GM12872 (cell line): Measurements from ENCODE around the gene CTNNA3.

Source experiments
- TF ChIP-seq, protein P1 (sequence below): IDR thresholded peaks from 3 replicates; pipeline ENCODE4 v1.5.1; 2011; ENCODE audit warnings: low read depth, mild to moderate bottlenecking, low read length, moderate library complexity; ENCODE audit not compliant: insufficient read depth

The CTNNA3 gene

DNA sequence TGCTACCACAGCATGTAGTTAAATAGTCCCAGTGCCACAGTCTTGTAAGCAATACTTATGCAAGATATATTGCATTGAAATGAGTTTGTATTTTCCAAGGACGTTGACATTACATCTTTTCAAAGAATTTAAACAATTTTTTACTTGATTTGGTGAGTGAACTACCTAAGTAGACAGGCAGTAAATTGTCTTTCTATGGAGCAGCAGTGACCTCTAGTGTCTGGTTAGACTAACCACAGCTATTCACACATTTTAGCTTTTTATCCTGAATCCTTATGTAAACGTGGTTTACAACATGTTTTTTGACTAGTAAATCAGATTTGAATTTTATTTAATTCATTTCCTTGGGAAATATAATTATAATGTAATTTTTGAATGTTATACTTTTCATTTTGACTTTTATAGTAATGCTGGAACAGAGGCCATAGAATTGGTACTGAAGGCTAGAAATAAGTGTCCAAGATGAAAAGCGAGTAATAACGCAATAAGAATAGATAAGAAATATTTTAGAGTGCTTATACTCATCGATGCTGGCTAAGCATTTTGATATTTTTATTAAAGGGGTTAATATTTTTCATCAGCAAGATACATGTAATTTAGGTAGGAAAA is 764.6 kb downstream of the CTNNA3 start:
- TF ChIP-seq, protein P1, sequence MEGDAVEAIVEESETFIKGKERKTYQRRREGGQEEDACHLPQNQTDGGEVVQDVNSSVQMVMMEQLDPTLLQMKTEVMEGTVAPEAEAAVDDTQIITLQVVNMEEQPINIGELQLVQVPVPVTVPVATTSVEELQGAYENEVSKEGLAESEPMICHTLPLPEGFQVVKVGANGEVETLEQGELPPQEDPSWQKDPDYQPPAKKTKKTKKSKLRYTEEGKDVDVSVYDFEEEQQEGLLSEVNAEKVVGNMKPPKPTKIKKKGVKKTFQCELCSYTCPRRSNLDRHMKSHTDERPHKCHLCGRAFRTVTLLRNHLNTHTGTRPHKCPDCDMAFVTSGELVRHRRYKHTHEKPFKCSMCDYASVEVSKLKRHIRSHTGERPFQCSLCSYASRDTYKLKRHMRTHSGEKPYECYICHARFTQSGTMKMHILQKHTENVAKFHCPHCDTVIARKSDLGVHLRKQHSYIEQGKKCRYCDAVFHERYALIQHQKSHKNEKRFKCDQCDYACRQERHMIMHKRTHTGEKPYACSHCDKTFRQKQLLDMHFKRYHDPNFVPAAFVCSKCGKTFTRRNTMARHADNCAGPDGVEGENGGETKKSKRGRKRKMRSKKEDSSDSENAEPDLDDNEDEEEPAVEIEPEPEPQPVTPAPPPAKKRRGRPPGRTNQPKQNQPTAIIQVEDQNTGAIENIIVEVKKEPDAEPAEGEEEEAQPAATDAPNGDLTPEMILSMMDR = peak; percentile 63

DNA sequence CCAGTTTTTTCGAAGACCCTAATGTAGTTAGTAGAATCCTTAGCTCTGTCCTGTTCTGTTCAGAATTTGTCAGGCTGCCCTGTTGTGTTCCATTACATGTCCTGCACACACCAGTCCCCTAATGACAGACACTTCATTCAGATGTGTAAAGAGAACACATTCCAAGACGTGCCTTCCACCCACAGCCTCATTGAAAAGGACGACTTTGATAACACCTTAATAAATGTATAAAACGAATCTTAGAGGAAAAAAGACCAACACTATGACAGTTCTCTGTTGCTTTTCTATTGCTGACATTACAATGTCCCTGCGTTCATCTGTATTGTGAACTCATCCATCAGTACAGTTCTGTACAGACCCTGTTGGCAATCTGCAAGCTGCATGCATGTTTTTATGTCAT is 766.6 kb downstream of the CTNNA3 start:
- TF ChIP-seq, protein P1 = no peak

DNA sequence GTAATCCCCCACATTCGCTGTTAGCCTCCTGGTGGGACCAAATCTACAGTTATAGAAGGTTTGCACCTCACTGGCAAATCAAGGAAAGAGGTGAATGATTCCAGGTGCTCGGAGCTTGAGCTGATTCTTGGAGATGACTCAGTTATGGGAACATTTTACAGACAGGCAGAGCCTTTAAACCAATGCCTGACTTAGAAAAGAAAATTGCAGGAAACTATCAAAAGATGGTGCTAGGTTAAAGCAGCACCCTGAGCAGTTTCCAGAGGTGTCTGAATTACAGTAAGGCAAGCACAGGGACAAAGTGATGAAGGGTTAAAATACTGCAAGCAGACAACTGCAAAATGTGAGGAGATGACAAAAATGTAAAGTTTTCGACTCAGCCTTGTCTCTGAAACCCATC is 767.2 kb downstream of the CTNNA3 start:
- TF ChIP-seq, protein P1 = no peak

DNA sequence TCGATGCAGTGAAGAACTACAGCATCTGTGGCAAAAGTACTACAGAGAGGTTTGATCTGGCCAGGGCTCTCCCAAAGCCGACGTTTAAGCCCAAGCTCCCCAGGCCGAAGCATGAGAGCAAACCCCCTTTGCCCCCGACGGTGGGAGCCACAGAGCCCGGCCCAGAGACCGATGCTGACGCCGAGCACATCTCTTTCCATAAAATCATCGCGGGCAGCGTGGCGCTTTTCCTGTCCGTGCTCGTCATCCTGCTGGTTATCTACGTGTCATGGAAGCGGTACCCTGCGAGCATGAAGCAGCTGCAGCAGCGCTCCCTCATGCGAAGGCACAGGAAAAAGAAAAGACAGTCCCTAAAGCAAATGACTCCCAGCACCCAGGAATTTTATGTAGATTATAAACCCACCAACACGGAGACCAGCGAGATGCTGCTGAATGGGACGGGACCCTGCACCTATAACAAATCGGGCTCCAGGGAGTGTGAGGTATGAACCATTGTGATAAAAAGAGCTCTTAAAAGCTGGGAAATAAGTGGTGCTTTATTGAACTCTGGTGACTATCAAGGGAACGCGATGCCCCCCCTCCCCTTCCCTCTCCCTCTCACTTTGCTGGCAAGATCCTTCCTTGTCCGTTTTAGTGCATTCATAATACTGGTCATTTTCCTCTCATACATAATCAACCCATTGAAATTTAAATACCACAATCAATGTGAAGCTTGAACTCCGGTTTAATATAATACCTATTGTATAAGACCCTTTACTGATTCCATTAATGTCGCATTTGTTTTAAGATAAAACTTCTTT is 767.8 kb downstream of the CTNNA3 start:
- TF ChIP-seq, protein P1 = no peak

DNA sequence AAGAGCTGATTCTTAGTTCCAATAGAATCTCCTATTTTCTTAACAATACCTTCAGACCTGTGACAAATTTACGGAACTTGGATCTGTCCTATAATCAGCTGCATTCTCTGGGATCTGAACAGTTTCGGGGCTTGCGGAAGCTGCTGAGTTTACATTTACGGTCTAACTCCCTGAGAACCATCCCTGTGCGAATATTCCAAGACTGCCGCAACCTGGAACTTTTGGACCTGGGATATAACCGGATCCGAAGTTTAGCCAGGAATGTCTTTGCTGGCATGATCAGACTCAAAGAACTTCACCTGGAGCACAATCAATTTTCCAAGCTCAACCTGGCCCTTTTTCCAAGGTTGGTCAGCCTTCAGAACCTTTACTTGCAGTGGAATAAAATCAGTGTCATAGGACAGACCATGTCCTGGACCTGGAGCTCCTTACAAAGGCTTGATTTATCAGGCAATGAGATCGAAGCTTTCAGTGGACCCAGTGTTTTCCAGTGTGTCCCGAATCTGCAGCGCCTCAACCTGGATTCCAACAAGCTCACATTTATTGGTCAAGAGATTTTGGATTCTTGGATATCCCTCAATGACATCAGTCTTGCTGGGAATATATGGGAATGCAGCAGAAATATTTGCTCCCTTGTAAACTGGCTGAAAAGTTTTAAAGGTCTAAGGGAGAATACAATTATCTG is 768.6 kb downstream of the CTNNA3 start:
- TF ChIP-seq, protein P1 = no peak

DNA sequence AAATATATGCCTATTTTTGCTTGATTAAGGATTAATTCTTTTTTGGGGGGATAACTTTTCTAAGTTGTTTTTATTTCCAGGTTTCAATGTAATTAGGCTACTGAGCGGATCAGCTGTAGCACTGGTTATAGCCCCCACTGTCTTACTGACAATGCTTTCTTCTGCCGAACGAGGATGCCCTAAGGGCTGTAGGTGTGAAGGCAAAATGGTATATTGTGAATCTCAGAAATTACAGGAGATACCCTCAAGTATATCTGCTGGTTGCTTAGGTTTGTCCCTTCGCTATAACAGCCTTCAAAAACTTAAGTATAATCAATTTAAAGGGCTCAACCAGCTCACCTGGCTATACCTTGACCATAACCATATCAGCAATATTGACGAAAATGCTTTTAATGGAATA is 769.2 kb downstream of the CTNNA3 start:
- TF ChIP-seq, protein P1 = no peak
